Endothelial cell of hepatic sinusoid (primary cell): ENCODE data around the gene PPRC1.

Source experiments
- in situ Hi-C: cut with HindIII; loops from 2 replicates; pipeline ENCODE4 v1.10.0; 2017; ENCODE audit warnings: low sequenced_read_pairs

The PPRC1 gene

GRCh38 chr10:102116656-102117055, 16.2 kb upstream of the PPRC1 start:
- in situ Hi-C loops: no loop called here

DNA sequence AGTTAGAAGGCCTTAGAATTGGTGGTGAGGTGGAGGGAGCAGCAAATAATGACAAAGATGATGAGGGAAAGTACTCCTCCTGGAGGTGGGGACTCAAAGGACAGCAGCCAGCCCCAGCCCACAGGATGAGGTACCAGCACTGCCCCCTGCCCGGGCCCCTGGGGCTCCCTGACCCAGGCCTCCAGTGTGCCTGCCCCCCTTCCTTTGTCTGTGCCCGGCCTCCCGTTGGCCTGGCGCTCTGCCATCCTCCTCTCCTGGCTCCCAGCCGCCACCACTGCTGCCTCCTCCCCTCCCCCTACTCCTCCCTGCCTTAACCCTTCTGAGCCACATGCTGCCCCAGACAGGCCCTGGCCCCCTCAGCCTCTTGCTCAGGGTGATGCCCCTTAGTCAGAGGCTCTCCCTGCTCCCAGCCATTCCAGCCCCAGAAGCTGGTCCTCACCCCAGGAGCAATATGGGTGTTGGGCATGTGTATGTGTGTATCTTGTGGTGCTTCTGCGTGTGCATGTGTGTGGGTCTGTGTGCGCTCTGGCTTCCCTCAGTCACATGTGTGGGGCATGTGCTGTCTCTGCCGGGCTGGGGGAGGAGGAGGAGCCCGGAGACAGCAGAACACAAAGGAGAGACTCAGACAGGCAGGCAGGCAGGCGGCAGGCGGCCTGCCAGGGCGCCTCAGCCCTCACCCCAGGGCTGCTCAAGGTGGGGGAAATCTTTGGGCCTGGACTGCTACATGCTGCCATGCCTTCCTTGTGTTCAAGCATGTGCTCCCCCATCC, 15.3 kb upstream of the PPRC1 start:
- in situ Hi-C loops: no loop called here

GRCh38 chr10:102118867-102119266, 14.0 kb upstream of the PPRC1 start:
- in situ Hi-C loops: no loop called here

DNA sequence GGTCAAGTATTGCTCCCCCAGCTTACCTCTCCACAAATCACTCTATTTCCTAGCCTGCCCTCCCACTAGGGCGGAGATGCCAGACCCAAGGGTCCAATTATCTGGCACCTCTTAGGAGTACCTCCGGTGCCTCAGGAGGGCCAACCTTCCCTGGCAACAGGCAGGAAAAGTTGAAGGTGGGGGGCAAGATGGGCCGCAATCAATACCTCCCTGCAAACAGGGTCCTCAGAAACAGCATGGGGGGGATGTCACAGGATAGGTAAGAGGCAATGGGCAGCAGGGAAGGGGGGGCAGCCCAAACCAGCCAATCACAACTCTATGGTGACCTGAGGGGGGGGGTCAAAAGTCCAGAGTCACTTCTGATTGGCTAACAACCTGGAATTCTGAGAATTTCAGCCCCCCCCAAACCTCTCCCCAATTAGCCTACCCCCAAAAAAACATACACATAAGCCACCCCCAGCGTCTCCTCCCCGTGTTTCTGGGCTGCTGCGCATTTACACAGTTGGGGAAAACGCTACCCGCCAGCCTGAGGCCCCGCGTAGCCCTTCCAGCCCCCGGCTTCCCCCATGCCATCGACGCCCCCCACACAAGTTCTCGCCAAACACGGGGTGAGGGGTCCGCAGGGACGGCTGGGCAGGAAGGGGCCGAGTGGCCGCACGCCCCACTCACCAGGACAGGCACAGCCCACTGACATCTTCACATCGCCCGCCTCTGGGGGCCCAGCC, 13.3 kb upstream of the PPRC1 start:
- in situ Hi-C loops: no loop called here

DNA sequence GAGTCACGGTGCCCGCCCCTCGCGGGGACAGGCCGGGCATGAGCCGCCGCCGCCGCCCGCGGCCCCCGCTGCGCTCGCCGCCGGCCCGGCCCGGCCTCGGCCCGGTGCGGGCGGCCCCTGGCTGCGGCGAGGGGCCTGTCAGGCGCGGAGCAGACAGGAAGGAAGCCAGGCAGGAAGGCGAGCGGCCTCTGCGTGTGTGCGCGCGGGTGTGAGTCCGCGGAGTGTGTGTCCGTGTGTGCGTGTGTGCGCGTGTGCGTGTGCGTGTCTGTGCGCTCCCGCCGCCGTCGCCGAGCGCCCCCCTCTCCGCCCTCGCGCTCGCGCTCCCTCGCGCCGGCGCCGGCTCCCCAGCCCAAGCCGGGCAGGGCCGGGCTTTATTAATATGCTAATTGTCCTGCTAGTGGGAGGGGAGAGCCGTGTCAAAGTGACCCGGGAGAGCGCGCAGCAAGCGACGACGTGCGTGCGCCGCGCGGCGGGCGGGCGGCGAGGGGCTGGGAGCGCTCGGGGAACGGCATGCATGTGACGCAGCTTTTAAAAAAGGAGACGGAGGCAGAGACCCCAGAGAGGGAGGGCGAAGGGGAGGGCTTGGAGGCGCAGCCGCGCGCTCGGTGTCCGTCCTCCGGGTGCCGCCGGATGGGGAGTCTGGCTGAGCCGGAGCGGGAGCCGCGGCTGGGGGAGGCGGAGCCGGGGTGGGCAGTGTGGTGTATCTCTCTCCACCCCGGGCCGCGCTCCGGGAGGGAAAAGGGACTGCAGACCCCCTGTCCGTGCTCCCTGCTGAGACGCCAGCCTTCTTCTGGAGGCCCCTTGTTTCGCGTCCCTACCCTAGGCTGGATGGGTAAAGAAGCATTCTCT, 12.5 kb upstream of the PPRC1 start, which contains the start of gene LDB1:
LDB1 (minus strand) TSS at position 227 of the 849 bp plus-strand sequence. CDS start 258 bp downstream, outside the sequence.
- in situ Hi-C loops: no loop called here

DNA sequence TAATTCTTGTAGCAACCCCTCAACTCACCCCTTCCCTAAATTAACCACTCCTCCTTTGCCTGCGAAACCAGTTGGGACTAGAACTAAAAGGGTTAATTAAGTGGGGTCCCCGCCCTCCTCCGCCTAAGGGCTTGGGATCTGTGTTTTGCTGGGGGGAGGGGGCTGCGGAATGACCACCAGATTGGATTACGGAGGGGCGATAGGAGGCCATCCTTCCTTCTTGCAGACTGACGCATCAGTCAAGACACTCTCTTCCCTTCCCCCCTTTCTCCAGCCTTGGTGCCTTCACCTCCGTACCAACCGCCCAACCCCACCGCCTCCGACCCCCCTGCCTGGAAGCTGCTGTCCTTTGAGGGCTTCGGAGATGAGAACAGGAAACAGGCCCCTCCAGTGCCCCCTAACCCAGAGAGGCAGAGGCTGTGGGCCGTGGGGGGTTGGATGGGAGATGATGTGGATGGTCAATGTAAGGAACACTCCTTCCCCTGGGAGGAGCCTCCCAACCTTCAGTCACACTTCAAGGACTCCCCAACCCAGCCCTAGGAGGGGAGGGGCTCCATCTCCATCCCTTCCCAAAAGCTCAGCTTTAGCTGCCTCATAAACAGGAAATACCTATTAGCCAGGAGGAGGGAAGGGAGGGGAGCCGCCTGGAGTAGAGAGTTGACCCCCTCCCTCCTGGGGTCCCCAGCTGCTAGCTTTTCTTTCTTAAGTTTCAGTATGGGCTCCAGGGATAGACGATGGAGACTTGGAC, 11.7 kb upstream of the PPRC1 start:
- in situ Hi-C loops: no loop called here

DNA sequence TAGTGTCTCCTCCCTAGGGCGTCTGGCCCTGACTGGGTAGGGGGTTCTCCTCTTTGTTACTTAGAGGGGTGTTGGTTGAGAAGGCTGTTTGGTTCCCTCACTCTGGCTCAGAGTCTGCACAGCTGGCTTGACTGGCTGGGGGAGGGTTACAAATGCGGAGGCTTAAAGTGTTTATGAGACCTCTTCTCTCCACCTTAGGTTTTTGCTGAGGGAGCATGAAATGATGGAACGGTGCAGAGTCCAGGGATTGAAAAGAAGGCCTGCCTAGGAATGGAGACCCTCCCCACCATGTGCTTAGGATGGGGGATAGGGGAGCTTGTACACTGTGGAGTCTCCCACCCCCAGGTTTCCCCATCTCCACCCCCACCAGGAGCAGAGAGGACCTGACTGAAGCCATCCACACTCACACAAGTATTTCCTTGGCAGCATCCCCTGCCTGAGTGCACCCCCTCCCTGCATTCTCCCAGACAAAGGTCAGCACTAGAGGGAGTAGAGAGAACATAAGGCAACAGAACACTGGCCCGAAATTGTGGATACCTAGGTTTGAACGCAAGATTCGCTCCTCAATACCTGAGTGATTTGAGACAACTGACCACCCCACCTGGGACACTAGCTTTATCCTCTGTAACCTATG, 11.0 kb upstream of the PPRC1 start:
- in situ Hi-C loops: no loop called here

GRCh38 chr10:102122450-102122849, 10.4 kb upstream of the PPRC1 start:
- in situ Hi-C loops: no loop called here

DNA sequence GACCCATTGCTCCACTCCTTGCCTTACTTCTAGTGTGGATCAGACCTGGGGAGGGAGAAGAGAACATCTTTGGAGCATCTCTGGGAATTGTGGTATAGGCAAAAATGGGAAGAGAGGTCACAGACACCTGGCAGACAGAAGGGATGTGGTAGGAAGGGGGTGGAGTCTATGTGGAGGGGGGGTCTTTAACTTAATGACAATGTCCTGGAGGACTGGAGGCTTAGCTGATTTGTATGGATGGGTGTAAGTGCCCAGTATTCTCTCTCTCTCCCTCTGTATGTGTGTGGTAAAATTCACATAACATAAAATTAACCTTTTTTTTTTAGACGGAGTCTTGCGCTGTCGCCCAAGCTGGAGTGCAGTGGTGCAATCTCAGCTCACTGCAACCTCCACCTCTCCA, 9.6 kb upstream of the PPRC1 start:
- in situ Hi-C loops: no loop called here

- in situ Hi-C loops: no loop called here
These were observed 1.3 kb upstream of the PPRC1 start for GRCh38 chr10:102131286-102132170.

DNA sequence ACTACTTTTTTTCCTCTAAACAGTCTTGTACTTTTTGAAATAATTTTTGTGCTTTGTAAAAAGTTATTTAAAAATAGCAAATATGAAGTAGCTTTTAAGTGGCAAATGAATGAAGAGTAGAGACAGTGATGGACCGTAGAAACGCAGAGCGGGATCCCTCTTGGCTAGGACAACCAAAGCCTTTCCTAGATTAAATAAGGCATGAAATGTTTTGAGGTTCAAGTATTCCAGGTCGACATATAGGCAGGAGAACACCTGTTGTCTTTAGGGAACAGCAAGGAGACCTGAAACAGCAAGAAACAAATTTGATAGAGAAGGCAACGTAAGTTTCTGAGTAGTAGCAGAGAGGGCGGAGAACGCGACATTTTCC, 662 bp upstream of the PPRC1 start:
- in situ Hi-C loops: no loop called here

DNA sequence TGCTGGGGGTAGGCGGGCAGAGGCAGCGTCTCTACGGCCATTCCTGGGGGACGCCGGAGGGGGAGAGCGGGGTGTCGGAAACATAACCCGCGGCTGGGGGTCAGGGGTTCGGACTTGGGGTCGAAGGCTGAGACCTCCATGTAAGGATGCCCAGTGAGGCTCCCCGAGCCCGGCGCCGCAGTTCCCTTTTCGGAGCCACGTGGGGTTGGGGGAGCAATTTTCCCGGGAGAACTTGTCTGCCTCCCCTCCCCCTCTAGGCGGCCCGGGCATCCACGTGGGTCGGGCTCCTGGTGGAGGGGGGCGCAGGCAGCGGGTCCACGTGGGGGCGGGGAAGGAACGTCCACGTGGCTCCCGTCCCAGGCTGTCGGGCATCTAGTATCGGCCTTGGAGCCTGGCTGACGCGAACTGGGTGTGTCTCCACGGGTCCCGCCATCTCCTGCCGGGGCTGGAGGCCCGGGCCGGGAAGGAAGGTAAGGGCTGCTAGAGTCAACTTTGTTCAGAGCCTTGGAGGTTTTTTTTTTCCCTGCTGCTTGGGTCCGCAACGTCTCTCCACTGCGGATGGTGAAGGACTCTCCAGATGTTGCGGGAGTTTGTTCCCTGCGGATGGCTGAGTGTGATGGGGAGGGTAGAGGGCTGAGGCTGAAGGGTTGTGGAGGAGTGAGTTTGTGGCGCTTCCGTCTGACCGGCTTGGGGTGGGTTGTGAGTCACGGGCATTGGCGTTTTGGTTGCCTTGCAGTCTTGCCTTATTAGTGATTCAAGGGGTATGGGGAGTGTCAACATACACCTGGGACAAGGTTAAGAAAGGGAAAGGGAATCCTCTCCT, 744 bp downstream of the PPRC1 start:
- in situ Hi-C loops: no loop called here

DNA sequence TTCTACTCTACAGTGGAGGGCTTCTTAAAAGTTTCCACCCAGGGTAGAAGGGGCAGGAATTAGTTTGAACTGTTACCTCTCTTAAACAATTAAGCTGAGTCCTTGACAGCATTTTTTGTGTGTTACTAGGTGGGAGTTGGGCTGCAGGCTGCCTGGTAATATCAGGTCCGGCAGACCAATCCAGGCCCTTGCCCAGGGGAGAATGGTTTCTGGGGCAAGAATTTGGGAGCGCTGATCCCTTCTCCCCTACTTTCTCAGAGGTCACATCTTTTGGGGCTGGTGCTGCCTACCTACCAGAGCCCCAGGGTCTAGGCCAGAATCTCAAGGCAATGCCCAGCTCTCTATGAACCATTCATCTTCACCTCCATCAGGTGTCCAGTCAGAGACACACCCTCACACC, 1.6 kb downstream of the PPRC1 start:
- in situ Hi-C loops: no loop called here

DNA sequence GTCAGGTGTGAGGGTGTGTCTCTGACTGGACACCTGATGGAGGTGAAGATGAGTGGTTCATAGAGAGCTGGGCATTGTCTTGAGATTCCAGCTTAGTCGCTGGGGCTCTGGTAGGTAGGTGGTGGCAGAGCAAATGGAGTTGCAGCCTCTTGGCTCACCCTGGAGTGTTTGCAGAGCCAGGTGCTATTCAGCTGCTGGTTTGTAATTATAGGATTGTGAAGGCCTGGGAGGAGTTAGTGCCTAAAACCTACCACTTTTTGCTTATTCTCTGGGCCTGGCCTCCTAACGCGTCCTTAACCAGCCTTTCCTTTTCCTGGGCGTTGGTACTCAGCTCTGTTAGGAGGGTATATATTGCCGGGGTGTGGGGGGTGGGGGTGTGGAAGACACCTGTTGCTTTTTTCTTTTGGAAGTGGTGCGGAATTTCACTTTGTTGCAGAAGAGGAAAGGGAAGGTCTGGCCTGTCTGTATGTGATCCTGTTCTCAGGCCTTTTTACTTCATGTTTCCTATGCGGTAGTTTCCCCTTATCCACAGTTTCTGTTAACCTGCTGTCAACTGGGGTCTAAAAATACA, 3.2 kb downstream of the PPRC1 start:
- in situ Hi-C loops: loop anchor here (5.0 kb wide), 1 partner anchor 41 kb away; no protein-coding TSS in a partner anchor

DNA sequence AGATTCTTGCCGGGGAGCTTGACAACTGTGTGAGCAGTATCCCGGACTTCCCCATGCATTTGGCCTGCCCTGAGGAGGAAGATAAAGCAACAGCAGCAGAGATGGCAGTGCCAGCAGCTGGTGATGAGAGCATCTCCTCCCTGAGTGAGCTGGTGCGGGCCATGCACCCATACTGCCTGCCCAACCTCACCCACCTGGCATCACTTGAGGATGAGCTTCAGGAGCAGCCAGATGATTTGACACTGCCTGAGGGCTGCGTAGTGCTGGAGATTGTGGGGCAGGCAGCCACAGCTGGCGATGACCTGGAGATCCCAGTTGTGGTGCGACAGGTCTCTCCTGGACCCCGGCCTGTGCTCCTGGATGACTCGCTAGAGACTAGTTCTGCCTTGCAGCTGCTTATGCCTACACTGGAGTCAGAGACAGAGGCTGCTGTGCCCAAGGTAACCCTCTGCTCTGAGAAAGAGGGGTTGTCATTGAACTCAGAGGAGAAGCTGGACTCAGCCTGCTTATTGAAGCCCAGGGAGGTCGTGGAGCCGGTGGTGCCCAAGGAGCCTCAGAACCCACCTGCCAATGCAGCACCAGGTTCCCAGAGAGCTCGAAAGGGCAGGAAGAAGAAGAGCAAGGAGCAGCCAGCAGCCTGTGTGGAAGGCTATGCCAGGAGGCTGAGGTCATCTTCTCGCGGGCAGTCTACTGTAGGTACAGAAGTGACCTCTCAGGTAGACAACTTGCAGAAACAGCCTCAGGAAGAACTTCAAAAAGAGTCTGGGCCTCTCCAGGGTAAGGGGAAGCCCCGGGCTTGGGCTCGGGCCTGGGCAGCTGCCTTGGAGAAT, 6.7 kb downstream of the PPRC1 start:
- in situ Hi-C loops: loop anchor here (5.0 kb wide), 1 partner anchor 38 kb away; no protein-coding TSS in a partner anchor

- in situ Hi-C loops: no loop called here
These were observed 7.4 kb downstream of the PPRC1 start for GRCh38 chr10:102140218-102140617.

- in situ Hi-C loops: no loop called here
These were observed 8.2 kb downstream of the PPRC1 start for GRCh38 chr10:102140913-102141540.
